ENCODE results near the gene ATF6.

ATF6 gene

GRCh38 chr1:161962091-161962887 lies 196.2 kb downstream of the ATF6 start:
- no peaks in the 10 kb centered on the region for H3K9me3 ChIP-seq (ENCODE audit: low read depth, low read length)
- H3K4me3 ChIP-seq: 0 out of 2 replicates have a peak overlapping the region, but pooled peaks have one; percentile 5
- peaks cover 13% of the 10 kb centered on the region for H3K36me3 ChIP-seq (ENCODE audit: insufficient read depth, low read length)
- H3K27ac ChIP-seq: no peak overlapping the region
- TF ChIP-seq FOXP2 (optimal IDR thresholded peaks at IDR 0.05; ENCODE audit: control extremely low read depth, extremely low read length, insufficient read depth): no peak
- TF ChIP-seq POLR2AphosphoS5 (IDR thresholded peaks at IDR 0.05; ENCODE audit: borderline replicate concordance, low read depth, low read length): no peak
- TF ChIP-seq EZH2 (IDR thresholded peaks at IDR 0.05): no peak
- no peak overlapping the region for H3K9ac ChIP-seq (ENCODE audit: insufficient read length)
- DNase-seq (ENCODE audit: low read depth, low spot score): no peak

GRCh38 chr1:161966067-161966466 lies 199.9 kb downstream of the ATF6 start:
- DNase-seq (ENCODE audit: low read depth, low spot score): no peak
- TF ChIP-seq EZH2 (IDR thresholded peaks at IDR 0.05): no peak
- TF ChIP-seq FOXP2 (optimal IDR thresholded peaks at IDR 0.05; ENCODE audit: control extremely low read depth, extremely low read length, insufficient read depth): no peak
- TF ChIP-seq POLR2AphosphoS5 (IDR thresholded peaks at IDR 0.05; ENCODE audit: borderline replicate concordance, low read depth, low read length): no peak

GRCh38 chr1:161970036-161970435 lies 203.9 kb downstream of the ATF6 start:
- no peak for TF ChIP-seq FOXP2 (optimal IDR thresholded peaks at IDR 0.05; ENCODE audit: control extremely low read depth, extremely low read length, insufficient read depth)
- TF ChIP-seq EZH2 (IDR thresholded peaks at IDR 0.05): no peak
- TF ChIP-seq POLR2AphosphoS5 (IDR thresholded peaks at IDR 0.05; ENCODE audit: borderline replicate concordance, low read depth, low read length): no peak
- Histone ChIP-seq H3K9me3 (ENCODE audit: low read depth, low read length) (no peaks in the 10 kb centered on the region), H3K27ac (0 out of 2 replicates have a peak overlapping the region, but pooled peaks have one; percentile 13), H3K36me3 (ENCODE audit: insufficient read depth, low read length) (peaks cover 5% of the 10 kb centered on the region), H3K4me3 (no peak overlapping the region), H3K9ac (ENCODE audit: insufficient read length) (no peak overlapping the region)
- DNase-seq (ENCODE audit: low read depth, low spot score): no peak

More at GRCh38 chr1:161966067-161966466, 199.9 kb downstream of the ATF6 start:
- H3K36me3 ChIP-seq (ENCODE audit: insufficient read depth, low read length): peaks cover 5% of the 10 kb centered on the region
- H3K9ac ChIP-seq (ENCODE audit: insufficient read length): no peak overlapping the region
- H3K4me3 ChIP-seq: no peak overlapping the region
- H3K9me3 ChIP-seq (ENCODE audit: low read depth, low read length): no peaks in the 10 kb centered on the region
- no peak overlapping the region for H3K27ac ChIP-seq

GRCh38 chr1:161970633-161971032 lies 204.5 kb downstream of the ATF6 start:
- Histone ChIP-seq H3K9me3 (ENCODE audit: low read depth, low read length) (no peaks in the 10 kb centered on the region), H3K27ac (0 out of 2 replicates have a peak overlapping the region, but pooled peaks have one; percentile 13), H3K4me3 (no peak overlapping the region), H3K9ac (ENCODE audit: insufficient read length) (no peak overlapping the region), H3K36me3 (ENCODE audit: insufficient read depth, low read length) (peaks cover 5% of the 10 kb centered on the region)
- no peak for DNase-seq (ENCODE audit: low read depth, low spot score)
- TF ChIP-seq POLR2AphosphoS5 (IDR thresholded peaks at IDR 0.05; ENCODE audit: borderline replicate concordance, low read depth, low read length) (no peak), EZH2 (IDR thresholded peaks at IDR 0.05) (no peak), FOXP2 (optimal IDR thresholded peaks at IDR 0.05; ENCODE audit: control extremely low read depth, extremely low read length, insufficient read depth) (no peak)

GRCh38 chr1:161972828-161973227 lies 206.7 kb downstream of the ATF6 start:
- no peak for TF ChIP-seq FOXP2 (optimal IDR thresholded peaks at IDR 0.05; ENCODE audit: control extremely low read depth, extremely low read length, insufficient read depth)
- Histone ChIP-seq H3K4me3 (no peak overlapping the region), H3K27ac (no peak overlapping the region), H3K36me3 (ENCODE audit: insufficient read depth, low read length) (no peaks in the 10 kb centered on the region), H3K9me3 (ENCODE audit: low read depth, low read length) (no peaks in the 10 kb centered on the region), H3K9ac (ENCODE audit: insufficient read length) (no peak overlapping the region)
- DNase-seq (ENCODE audit: low read depth, low spot score): no peak

GRCh38 chr1:161973924-161974845 lies 208.1 kb downstream of the ATF6 start:
- TF ChIP-seq POLR2AphosphoS5 (IDR thresholded peaks at IDR 0.05; ENCODE audit: borderline replicate concordance, low read depth, low read length) (no peak), FOXP2 (optimal IDR thresholded peaks at IDR 0.05; ENCODE audit: control extremely low read depth, extremely low read length, insufficient read depth) (no peak), EZH2 (IDR thresholded peaks at IDR 0.05) (no peak)
- H3K9ac ChIP-seq (ENCODE audit: insufficient read length): peak overlapping the region; percentile 51
- no peak for DNase-seq (ENCODE audit: low read depth, low spot score)

GRCh38 chr1:161978011-161978790 lies 212.1 kb downstream of the ATF6 start:
- no peak overlapping the region for H3K27ac ChIP-seq
- no peak for TF ChIP-seq POLR2AphosphoS5 (IDR thresholded peaks at IDR 0.05; ENCODE audit: borderline replicate concordance, low read depth, low read length)

More at GRCh38 chr1:161973924-161974845, 208.1 kb downstream of the ATF6 start:
- no peak overlapping the region for H3K4me3 ChIP-seq
- peak overlapping the region; percentile 67; the same call in 1 of the 2 replicates for H3K27ac ChIP-seq
- H3K9me3 ChIP-seq (ENCODE audit: low read depth, low read length): no peaks in the 10 kb centered on the region
- H3K36me3 ChIP-seq (ENCODE audit: insufficient read depth, low read length): no peaks in the 10 kb centered on the region

More at GRCh38 chr1:161978011-161978790, 212.1 kb downstream of the ATF6 start:
- Histone ChIP-seq H3K4me3 (no peak overlapping the region), H3K9ac (ENCODE audit: insufficient read length) (no peak overlapping the region), H3K9me3 (ENCODE audit: low read depth, low read length) (no peaks in the 10 kb centered on the region), H3K36me3 (ENCODE audit: insufficient read depth, low read length) (no peaks in the 10 kb centered on the region)
- DNase-seq (ENCODE audit: low read depth, low spot score): no peak
